Skeletal muscle tissue (tissue), 4 donors: ENCODE results near the gene C12orf43. TPM values are rescaled to one million over a fixed set of nuclear protein-coding genes. Genes with fewer than 3 reads are reported as not detected.

Source experiments
- H3K27ac ChIP-seq: one replicate; pipeline ENCODE4 v1.7.0; 2013; ENCODE audit warnings: mild to moderate bottlenecking, low read depth, low read length, inconsistent platforms
- H3K27me3 ChIP-seq, 3 donors: one replicate each; pipeline ENCODE4 v1.7.0; 2013; ENCODE audit warnings: low read length in 3 of 3; ENCODE audit not compliant: control insufficient read depth in 3 of 3, insufficient read depth in 3 of 3
- H3K36me3 ChIP-seq, 3 donors: one replicate each; pipeline ENCODE4 v1.7.0; 2013; ENCODE audit warnings: low read length in 3 of 3; ENCODE audit not compliant: control insufficient read depth in 3 of 3, insufficient read depth in 3 of 3
- H3K4me1 ChIP-seq, 3 donors: one replicate each; pipeline ENCODE4 v1.7.0; 2013; ENCODE audit warnings: low read length in 3 of 3, mild to moderate bottlenecking in 3 of 3; ENCODE audit not compliant: control insufficient read depth in 3 of 3, insufficient read depth in 3 of 3
- H3K4me3 ChIP-seq, 3 donors: one replicate each; pipeline ENCODE4 v1.7.0; 2013; ENCODE audit warnings: low read length in 3 of 3
- H3K9ac ChIP-seq, 3 donors: one replicate each; pipeline ENCODE4 v1.7.0; 2013; ENCODE audit warnings: low read length in 3 of 3, mild to moderate bottlenecking in 3 of 3, moderate library complexity in 2 of 3, low read depth in 1 of 3
- H3K9me3 ChIP-seq, 3 donors: one replicate each; pipeline ENCODE4 v1.7.0; 2013; ENCODE audit warnings: low read length in 3 of 3; ENCODE audit not compliant: control insufficient read depth in 3 of 3
- total RNA-seq: library from RNA; depleted of rRNA; stranded (reverse); fragments of >200 nt; gene quantifications from one replicate; pipeline ENCODE4 v1.2.3, GENCODE V29; 2014
- donor health status: Osteomylitis.

The C12orf43 gene
- total RNA-seq, 1 donor from 2014 or later = 8.4 TPM

DNA sequence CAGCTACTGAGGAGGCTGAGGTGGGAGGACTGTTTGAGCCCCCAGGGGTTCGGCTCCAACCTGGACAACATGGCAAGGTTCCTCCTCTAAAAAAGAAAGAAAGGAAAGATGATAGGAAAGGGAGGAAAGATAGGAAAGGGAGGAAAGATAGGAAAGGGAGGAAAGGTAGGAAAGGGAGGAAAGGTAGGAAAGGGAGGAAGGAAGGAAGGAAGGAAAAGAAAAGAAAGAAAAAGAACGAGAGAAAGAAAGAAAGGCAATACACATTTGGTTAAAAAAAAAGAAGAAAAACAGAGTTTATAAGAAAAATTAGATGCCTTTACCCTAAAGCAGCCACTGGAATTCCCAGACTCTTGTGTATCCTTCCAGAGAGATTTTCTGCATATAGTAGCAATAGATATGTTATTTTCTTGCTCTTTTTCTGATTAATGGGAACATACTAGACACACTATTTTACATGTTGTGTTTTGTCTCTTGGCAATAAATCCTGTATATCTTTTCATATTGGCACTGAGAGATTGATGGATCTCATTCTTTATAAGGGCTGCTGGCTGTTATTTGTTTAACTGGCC, 25.7 kb downstream of the C12orf43 start:
- H3K9me3 ChIP-seq = no peaks in the 10 kb centered on the region
- no peak overlapping the region for H3K9ac ChIP-seq
- no peak overlapping the region for H3K27ac ChIP-seq
- peaks cover 0 to 3% (median 0%) of the 10 kb centered on the region in 3 donors for H3K27me3 ChIP-seq
- no peak overlapping the region for H3K4me3 ChIP-seq
- no peaks in the 10 kb centered on the region for H3K4me1 ChIP-seq
- no peaks in the 10 kb centered on the region for H3K36me3 ChIP-seq

DNA sequence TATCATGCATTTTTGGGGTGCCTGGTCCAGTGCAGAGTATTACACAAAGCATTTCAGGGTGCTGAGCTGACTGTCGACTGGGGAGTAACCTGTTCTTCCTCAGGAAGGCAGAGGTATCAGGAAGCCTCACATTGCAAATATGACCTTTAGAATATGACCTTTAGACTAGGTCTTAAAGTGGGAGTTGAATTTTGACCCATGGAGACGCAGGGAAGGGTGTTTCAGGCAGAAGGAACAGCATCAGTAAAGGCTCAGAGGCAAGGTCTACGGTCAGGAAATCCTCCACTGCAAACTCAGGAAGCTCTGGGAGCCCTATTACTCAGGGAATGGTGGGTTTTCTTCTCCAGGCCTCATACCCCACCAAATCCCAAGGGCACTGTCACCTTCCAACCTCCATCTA, 26.6 kb downstream of the C12orf43 start:
- Histone ChIP-seq H3K9me3 (no peaks in the 10 kb centered on the region), H3K4me3 (no peak overlapping the region), H3K4me1 (no peaks in the 10 kb centered on the region), H3K27me3 (peaks cover 0 to 3% (median 0%) of the 10 kb centered on the region in 3 donors), H3K27ac (no peak overlapping the region), H3K9ac (no peak overlapping the region), H3K36me3 (no peaks in the 10 kb centered on the region)

DNA sequence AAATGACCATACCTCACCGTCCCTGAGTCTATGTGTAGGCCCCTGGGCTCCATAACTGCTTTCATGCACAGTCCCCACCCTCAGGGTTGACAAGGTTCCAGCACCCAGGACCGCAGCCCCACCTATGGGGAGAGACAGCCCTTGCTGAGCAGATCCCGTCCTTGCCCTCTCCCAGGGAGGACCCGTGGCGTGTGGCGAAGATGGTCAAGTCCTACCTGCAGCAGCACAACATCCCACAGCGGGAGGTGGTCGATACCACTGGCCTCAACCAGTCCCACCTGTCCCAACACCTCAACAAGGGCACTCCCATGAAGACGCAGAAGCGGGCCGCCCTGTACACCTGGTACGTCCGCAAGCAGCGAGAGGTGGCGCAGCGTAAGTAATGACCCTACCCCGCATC, 27.6 kb downstream of the C12orf43 start:
- no peaks in the 10 kb centered on the region for H3K27me3 ChIP-seq
- no peaks in the 10 kb centered on the region for H3K4me1 ChIP-seq
- H3K36me3 ChIP-seq = no peaks in the 10 kb centered on the region
- no peak overlapping the region for H3K4me3 ChIP-seq
- no peaks in the 10 kb centered on the region for H3K9me3 ChIP-seq
- H3K27ac ChIP-seq = no peak overlapping the region
- H3K9ac ChIP-seq = no peak overlapping the region

DNA sequence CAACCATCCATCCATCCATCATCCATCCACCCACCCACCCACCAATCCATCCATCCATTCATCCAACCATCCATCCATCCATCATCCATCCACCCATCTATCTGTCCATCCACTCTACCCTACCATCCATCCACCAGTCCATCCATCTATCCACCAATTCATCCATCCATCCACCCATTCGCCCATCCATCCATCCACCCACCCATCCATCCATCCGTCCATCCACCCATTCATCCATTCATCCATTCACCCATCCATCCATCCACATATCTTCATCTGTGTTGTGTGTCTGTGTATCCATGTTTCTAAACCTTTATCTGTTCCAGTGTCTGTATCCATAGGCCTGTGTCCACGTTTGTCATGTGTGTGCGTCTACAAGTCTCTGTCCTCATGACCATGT, 28.1 kb downstream of the C12orf43 start:
- Histone ChIP-seq H3K4me3 (no peak overlapping the region), H3K27ac (no peak overlapping the region), H3K27me3 (no peaks in the 10 kb centered on the region)

DNA sequence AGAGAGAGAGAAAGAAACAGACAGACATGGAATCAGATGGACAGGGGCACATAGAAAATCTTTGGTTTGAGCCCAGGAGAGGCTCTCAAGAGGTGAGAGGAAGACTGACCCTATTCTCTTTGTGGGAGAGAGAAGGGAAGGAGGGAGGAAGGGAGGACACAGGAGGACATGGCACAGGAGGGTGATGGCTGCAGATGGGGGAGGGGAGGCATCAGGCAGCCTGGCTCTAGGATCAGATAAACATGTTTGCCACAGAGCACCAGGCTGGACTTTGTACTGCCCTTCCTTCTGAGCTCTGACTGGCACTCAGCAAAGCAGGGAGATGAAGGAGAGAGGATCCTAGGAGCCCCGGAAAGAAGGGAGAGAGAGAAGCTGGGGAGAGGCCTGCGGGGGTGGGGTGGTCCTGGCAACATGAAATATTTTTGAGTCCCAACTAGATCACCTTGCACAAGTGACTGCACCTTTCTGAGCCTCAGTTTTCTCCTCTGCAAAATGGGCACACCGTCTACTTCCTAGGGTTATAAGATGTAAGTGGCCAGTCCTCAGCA, 31.9 kb downstream of the C12orf43 start:
- no peak overlapping the region for H3K9ac ChIP-seq
- no peaks in the 10 kb centered on the region for H3K36me3 ChIP-seq
- H3K27ac ChIP-seq = no peak overlapping the region
- H3K27me3 ChIP-seq = no peaks in the 10 kb centered on the region
- H3K4me1 ChIP-seq = no peaks in the 10 kb centered on the region
- H3K4me3 ChIP-seq = no peak overlapping the region
- H3K9me3 ChIP-seq = no peaks in the 10 kb centered on the region

More for the DNA sequence above, 28.1 kb downstream of the C12orf43 start:
- H3K9ac ChIP-seq = no peak overlapping the region
- H3K36me3 ChIP-seq = no peaks in the 10 kb centered on the region
- no peaks in the 10 kb centered on the region for H3K4me1 ChIP-seq
- H3K9me3 ChIP-seq = no peaks in the 10 kb centered on the region

DNA sequence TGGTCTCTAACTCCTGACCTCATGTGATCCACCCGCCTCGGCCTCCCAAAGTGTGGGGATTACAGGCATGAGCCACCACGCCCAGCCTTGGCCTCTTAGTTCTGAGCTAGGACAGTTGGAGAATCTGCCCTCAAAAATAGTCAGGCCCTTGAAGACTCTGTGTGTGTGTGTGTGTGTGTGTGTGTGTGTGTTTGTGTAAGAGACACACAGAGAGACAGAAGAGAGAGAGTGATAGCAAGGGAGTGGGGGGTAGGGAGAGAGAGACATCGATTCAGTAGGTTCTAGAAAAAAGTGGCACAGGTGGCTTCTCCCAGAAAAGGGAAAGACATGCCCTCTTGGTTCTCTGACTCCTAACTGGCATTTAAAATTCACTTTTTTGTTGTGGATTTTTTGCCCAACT, 32.5 kb downstream of the C12orf43 start:
- H3K4me3 ChIP-seq = no peak overlapping the region
- no peaks in the 10 kb centered on the region for H3K9me3 ChIP-seq
- H3K27ac ChIP-seq = no peak overlapping the region
- H3K36me3 ChIP-seq = no peaks in the 10 kb centered on the region
- no peaks in the 10 kb centered on the region for H3K27me3 ChIP-seq
- H3K9ac ChIP-seq = no peak overlapping the region
- no peaks in the 10 kb centered on the region for H3K4me1 ChIP-seq

DNA sequence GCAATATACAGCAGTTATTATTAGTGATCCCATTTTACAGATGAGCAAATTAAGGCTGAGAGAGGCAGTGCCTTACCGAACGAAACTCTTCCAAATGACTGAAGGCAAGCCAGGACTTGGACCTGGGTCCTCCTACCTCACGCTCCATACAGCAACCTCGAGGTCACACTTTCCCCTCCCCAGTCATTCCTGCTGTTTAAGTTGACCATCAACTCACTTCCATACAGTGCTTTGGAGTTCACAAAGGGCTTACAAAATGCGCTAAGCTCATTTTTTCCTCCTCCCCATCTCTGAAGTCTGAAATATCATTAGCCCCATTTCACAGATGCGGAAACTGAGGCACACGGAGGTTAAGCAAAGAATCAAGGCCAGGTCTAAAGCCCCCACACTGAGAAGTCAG, 33.6 kb downstream of the C12orf43 start:
- Histone ChIP-seq H3K36me3 (no peaks in the 10 kb centered on the region), H3K4me3 (no peak overlapping the region), H3K27ac (no peak overlapping the region), H3K27me3 (no peaks in the 10 kb centered on the region), H3K9me3 (no peaks in the 10 kb centered on the region), H3K9ac (no peak overlapping the region), H3K4me1 (no peaks in the 10 kb centered on the region)

GRCh38 chr12:120981407-120981941, 34.8 kb downstream of the C12orf43 start:
- no peaks in the 10 kb centered on the region for H3K9me3 ChIP-seq
- H3K27me3 ChIP-seq = no peaks in the 10 kb centered on the region
- no peaks in the 10 kb centered on the region for H3K4me1 ChIP-seq
- H3K36me3 ChIP-seq = no peaks in the 10 kb centered on the region
- no peak overlapping the region for H3K4me3 ChIP-seq
- no peak overlapping the region for H3K9ac ChIP-seq
- no peak overlapping the region for H3K27ac ChIP-seq

DNA sequence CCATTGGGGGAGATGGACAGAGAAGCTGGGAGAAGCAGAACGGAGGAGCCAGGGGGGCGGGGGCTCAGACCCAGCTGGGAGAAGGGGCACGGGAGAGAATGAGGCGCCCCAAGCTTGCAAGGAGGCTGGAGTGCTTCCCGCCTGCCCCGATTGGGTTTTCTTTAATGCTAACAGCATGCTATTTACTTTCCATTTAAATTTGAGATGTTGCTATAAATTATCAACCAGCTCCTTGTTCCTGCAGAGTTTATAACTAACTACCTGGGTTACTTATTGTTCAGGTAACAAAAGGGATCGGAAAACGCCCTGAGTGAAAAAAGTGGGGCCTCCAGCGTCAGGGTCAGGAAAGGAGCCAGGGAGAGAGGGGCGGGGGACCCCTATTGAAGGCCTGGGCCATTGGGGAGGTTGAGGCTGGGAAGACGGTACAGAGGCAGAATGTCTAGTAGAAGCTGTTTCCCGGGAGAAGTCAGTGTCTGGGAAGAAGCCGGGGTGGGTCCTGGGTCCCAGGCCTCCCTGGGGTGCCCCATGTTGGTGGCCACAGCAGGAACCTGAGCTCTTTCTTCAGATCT, 35.4 kb downstream of the C12orf43 start:
- H3K27me3 ChIP-seq = no peaks in the 10 kb centered on the region
- H3K4me3 ChIP-seq = no peak overlapping the region
- no peaks in the 10 kb centered on the region for H3K36me3 ChIP-seq
- no peaks in the 10 kb centered on the region for H3K4me1 ChIP-seq
- H3K9ac ChIP-seq = no peak overlapping the region
- no peak overlapping the region for H3K27ac ChIP-seq
- no peaks in the 10 kb centered on the region for H3K9me3 ChIP-seq

DNA sequence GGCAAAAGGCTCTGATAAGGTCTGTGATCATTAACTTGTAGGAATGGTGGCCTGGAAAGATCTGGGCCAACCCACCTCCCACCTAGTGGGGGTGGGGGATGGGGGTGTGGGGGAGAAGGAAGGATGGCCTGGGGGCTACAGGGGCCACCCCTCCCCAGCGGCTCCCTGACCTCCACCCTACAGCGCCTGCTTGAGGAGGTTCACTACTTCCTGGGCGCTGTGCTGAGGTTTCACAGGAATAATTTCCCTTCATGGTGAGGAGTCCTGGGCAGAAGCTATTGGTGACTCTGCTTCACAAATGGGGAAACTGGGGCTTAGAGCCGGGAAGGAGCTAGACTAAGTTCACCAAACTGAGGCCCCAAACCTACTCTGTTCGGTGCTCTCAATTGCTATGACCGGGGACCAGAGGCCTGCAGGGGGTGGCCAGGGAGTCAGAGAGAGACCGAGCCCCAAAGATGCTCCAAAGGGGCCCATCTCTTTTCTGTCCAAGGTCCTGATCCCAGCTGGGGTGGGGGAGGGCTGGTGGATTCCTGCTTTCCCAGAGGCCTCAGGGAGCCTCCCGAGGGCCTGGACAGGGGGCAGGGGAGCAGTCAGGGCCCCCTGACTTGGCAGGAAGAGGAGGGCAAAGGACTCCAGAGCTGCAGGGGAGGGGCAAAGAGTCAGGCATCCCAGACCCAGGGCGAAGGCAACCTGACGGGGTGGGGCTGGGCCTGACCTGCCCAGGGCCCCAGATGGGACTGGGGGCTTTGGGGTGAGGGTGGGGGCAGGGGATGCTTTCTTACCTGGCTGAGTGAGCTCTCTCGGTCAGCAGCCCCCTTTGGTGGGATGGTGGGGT, 36.2 kb downstream of the C12orf43 start:
- no peak overlapping the region for H3K9ac ChIP-seq
- H3K36me3 ChIP-seq = no peaks in the 10 kb centered on the region
- no peaks in the 10 kb centered on the region for H3K27me3 ChIP-seq
- no peak overlapping the region for H3K27ac ChIP-seq
- no peaks in the 10 kb centered on the region for H3K9me3 ChIP-seq
- no peaks in the 10 kb centered on the region for H3K4me1 ChIP-seq
- H3K4me3 ChIP-seq = no peak overlapping the region
